Measurements from ENCODE around the gene AGPAT2.

The AGPAT2 gene

DNA sequence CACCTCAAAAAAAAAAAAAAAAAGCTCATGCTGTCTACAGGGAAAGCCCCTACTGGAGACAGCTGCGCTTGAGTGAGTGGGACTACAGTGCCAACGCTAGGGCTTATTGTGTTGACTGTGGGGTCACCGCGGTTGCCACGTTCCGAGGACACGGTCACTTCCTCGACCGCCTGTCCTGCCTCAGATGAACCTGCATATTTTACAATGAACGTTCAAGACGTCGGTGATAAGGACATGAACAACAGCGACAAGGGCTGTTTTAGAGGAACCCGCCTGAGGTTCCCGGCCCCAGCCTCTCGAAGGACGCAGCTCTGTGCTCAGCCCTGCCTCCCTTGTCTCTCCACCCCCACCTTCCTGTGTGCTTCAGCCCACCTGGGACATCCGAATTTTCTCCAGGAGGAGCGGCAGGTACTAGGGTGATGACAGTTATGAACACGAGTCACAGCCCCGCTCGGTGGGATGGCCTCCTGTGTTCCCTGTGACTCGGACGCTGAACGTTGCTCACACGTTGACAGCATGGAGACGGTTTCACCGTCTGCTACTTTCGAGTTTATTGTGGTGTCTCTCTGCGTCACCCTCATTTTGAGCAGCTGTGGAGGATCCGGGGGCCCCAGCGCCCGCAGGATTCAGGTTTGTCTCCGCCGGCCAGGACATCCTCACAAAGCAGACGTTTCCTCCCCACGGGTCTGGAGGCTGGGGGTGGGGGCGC lies 13.9 kb upstream of the AGPAT2 start:
- no peak for DNase-seq

DNA sequence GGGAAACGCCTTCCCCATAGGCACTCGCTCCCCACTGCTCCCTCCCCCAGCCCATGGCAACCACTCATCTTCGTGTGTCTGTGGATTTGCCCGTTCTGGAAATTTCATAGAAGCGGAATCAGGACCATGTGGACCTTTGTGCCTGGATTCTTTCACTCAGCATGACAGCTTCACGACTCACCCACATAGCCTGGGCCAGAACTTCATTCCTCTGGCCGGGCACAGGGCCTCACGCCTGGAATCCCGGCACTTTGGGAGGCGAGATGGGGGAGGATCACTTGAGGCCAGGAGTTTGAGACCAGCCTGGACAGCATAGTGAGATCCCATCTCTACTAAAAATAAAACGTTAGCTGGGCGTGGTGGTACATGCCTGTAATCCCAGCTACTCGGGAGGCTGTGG lies 13.0 kb upstream of the AGPAT2 start:
- no peak for DNase-seq

DNA sequence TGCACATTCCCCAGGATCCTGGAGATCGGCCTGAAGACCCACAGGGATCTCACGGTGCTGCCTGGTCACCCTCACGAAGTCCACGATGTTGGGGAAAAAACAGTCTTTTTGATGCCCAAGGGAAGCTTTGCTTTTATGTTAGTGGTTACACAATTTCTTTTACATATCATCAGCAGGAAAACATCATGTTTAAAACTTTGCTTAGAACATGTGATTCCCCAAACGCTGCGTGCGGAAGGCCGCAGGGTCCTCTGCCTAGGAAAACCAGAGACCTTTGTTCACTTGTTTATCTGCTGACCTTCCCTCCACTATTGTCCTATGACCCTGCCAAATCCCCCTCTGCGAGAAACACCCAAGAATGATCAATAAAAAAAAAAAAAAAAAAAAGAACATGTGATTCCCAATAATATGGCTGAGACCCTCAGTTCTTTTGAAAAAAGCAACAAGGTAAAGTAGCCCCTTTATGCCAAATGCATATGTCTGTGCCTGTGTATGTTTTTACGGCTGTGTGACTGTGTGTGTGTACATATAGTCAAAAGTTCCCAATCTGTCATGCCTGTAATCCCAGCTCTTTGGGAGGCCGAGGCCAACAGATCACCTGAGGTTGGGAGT lies 11.5 kb upstream of the AGPAT2 start:
- DNase-seq = no peak

DNA sequence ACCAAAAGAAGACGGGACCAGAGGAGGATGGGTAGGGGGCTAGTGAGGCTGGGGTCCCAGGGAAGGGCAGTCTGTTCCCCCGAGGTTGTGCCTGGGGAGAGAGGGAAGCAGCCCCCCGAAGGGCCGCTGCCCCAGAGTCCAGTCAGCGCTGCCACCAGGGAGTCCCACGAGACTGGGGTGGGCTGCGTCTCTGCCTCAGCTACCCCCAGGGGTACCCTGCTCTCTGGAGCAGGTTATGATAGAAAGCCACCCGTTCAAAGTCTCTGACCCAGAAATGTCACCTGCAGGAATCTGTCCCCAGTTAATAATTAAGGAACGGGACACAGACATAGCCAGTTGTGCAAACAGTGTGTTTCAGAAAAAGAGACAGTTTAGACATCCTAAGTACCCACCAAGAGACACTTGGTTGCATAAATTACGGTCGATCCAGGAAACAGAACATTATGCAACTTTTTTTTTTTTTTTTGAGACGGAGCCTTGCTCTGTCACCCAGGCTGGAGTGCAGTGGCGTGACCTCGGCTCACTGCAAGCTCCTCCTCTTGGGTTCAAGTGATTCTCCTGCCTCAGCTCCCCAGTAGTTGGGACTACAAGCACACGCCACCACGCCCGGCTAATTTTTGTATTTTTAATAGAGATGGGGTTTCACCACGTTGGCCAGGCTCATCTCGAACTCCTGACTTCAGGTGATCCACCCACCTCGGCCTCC lies 10.7 kb upstream of the AGPAT2 start:
- DNase-seq = no peak

DNA sequence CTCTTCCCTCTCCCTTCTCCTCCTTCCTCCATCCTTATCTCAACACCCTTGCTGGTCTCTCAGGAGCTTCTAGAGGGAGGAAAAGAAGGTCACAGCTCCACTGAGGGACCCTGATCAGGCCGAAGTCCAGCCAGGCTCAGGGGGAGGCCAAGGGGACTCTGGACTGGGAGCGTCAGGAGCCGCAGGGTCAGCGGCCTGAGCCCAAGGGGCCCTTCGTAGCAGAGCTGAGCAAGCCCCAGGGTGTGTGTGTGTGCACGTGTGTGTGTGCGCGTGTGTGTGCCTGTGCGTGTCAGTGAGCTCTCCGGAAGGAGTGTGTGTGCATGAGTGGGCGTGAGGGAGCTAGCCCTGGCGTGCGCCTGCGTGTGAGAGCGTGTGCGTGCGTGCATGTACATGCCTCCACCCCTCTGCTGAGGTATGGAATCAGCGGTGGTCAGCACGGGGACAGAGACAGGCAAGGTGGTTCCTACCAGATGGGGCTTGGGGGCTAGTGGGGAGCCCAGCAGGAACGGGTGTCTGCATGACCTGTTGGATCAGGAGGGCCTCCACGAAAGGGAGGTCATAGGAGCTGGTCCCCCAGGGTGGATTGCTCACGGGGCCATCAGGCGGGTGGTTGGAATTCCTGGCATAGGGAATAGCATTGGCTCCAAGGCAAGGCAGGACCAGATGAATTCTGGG lies 10.0 kb upstream of the AGPAT2 start:
- peak; percentile 69 for DNase-seq

DNA sequence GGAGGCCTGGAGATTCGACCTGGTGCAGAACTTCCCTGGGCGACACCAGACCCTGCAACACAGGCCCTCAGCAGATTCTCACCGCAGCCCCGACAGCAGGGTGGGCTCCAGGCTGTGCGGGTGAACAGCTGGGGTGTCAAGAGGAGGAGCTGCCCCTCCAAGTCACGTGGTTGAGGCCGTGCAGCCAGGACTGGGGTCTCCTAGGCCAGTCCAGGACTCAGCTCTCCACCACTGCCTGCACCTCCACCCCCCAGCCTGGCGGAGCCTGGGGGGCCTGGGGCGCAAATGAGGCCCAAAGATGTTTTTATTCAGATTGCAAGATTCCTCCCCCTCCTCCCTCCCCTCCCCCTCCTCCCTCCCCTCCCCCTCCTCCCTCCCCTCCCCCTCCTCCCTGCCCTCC lies 9.2 kb upstream of the AGPAT2 start:
- peak; percentile 61 for DNase-seq

DNA sequence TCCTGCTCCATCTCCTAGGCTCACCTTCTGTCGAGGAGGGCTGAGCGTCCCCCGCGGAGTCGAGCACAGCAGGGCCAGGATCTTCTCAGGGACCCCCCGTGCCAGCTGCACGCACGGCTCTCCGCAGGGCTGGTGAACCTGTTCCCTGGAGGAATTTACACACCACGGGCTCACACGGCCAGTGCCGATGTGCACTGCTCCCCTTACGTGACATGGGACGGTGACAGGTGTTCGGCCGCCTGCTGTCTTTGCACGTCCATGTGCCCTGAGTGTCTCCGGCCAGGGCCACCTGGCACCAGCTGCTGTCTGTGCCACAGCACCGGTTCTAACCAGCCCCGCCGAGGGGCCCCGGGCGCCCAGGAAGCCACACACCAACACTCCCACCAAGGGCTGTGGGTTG lies 8.7 kb upstream of the AGPAT2 start:
- peak; percentile 46 for DNase-seq

DNA sequence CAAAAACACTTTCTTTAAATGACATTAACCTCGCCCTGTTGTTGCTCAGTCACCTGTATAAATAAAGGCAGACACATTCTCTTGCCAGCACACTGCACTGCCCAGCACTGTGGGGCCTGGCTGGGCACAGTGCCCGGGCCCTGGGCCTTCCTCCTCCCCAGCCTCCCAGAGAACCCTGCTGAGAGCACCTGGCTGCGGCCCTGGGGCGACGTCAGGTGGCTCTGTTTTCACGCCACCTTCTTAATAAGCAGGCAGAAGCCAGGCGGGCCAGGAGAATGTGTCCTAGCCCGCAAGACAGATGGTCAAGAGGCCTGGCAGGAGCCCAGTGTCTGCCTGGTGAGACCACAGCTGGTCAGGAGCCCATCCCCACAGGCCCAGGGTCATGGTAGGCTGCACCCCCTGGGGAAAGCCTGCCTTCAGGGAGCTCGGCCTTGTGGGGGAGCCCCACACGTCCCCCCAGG lies 8.2 kb upstream of the AGPAT2 start:
- peak; percentile 37 for DNase-seq

DNA sequence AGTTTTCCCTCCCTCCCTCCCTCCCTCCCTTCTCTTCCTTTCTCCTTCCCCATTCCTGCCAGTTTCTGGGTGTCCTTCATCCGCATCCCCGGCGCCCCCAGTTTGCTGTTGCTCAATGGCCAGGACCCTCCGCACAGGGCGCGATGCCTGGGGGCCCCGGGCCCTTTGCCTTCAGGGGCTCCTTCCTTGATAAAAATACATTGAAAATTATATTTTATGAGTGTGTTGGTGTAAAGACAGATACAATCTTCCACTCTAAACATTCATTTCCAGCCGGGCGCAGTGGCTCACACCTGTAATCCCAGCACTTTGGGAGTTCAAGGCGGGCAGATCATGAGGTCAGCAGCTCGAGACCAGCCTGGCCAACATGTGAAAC lies 7.6 kb upstream of the AGPAT2 start:
- no peak for DNase-seq

DNA sequence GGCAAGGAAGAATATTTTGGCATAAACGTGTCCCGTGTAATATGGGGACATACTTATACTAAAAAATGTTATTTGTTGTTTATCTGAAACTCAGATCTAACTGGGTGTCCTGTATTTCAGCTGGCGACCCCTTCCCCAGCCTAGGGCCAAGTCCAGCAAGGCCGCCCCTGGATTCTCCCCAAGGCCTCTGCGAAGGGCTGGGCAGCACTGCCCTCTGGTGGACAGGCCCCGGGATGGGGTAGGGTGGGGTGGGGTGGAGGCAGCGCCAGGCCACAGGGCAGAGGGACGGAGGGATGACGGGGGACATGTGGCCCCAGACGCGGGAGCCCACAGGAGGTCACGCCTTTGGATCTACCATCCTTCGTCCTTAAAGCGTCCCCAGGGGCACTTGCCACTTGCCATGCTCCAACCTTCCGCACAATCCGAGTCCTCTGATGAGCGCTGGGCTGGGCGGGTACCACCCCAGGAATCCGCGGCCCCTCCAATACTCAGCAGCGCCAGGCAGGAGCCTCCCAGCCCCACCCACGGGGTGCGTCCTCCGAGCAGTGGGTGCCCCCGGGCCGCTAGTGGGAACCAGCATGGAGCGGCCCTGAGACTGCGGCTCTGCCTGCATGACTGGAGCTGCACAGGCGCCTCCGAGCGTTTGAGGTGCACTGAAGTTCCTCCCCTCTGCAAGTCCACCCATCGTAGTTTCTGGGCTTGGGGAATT lies 7.1 kb upstream of the AGPAT2 start:
- DNase-seq = peak; percentile 69

DNA sequence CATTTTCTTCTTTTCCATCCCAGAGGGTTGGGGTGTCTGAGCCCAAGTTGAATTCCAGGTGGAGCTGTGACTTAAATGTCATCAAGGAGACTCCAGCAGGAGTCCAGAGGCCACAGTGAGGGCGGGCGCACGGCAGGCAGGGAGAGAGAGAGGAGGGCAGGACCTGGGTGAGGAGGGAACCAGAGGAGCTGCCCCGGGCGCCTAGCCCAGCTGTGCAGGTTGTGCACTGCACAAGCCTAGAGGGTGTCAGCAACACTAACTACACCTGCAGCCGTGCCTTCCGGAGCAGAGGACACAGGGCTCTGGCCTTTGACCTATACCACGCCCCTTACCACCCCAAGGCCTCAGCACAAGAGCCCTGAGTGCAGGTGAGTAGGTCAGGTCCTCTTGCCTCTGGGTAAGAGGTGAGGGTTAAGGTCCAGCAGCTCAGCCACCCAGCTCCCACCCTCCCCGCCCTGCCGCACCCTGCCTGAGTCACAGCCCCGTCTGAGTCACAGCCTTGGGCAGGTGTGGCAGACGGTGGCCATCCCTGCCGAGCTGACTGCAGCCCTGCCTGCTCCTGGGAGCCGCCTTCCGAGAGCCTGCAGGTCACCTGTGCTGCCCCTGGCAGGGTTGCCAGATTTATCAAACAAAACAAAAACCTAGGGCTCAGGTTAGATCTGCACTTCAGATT lies 6.4 kb upstream of the AGPAT2 start:
- DNase-seq = no peak

DNA sequence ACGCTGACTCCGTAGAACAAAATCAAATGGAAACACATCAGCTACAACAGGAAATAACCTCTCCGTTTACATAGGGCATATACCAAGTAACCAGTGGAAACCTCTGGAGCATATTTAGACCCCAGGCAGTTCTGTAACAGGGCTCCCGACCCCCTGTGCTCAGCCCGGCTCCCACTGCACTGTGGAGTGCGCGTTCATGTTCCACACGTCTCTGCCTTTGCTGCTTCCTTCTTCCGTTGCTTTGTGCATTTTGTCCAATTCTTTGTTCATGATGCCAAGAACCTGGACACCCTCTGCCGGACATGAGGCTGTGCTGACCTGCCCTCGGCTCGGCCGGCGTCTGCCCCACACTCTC lies 5.9 kb upstream of the AGPAT2 start:
- DNase-seq = no peak

DNA sequence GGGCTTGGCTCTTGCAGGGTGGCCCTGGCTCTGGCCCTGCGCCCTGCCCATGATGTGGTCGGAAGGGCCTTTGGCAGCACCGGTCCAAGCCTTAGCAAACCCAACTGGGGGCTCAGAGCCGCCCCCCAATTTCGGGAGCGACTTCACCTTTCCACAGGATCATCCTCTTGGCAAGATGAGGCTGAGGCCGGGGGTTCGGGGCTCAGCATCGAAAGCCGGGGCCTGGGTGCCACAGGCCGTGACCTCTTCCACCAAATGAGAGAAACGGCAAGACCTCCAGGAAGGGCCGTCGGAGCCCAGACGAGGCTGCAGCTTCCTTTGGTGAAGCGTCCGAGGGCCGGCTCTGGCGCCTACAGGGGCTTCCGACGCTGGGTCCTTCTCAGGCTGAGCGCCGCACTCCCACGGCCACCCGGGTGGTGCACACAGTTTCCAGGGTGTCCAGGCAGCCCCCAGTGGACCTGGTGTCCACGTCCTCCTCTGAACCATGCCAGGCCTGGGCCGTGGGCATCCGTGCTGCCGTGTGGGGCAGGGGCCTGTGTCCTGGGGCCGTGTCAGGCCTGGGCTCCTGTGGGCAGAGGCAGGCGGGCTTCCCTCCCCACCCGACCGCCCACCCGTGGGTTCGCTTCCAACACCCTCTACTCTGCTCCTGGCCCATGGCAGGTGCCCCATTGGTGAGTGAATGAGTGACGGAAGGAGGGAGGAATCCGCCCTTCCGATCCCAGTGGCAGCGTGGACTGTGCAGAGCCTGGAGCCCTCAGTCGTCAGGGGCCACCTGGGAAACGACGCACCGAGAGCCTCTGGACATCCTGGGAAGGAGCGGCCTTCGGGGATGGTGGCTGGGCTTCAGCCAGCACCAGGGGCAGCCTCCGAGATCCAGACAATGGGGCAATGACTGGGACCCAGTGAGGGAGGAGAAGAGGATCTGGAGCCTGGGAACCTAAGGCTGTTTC lies 5.2 kb upstream of the AGPAT2 start:
- no peak for DNase-seq

DNA sequence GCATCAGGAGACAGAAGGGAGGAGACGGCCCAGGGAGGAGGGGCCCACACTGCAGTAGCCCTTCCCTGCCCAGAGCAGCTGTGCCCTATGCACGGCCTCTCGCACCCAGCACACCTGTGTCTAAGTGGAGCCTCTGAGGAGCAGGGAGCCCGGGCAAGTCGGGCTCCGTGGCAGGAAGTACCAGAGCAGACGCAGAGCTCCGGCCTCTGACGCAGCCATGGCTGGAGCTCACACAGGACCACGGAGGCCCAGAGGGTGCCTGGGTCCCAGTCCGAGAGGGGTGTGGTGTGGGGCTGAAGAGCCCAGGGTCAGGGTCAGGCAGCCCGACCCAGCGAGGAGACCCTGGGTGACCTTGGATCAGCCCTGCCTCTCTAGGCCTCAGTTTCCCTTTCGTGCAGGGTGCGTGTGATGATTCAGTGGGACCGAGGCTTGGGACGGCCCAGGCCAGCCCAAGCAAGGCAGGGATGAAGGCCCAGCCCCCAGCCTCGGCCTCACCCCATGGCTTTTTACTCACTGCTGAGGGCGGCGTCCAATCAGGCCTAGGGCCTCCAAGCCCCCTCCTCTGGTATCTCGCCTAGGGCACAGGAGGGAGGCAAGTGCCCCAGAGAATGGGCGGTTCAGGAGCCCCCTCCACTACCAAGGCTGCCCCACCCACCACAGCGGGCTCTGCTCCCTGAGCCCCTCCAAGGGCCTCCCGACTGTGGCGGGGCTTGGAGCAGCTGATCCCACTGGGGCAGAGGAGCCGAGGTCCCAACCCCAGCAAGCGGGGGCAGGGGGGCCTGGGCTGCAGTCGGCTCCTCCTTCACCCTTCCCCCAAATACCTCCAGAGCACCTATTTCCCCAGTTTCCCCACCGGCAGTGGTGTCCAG lies 4.3 kb upstream of the AGPAT2 start:
- peak; percentile 46 for DNase-seq

DNA sequence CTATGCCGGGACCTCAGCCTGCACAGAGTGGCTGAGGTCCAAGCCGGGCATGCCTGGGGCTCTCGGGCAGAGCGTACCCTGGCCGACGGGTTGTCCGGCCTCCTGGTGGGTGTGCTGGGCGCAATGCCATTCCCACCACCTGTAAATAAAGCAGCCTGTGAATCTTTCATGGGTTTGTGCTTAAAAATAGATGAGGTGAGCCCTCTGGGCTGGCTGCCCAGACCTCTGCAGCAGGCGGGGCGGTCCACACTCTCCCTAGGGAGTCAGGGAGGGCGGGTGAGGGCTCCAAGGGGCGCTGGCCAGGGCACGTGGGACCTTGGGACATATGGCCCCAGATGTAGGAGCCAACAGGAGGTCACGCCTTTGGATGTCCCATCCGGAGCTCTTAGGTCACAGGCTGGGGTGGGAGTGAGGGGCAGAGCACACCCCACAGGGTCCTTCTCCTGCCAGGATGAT lies 3.6 kb upstream of the AGPAT2 start:
- DNase-seq = no peak

DNA sequence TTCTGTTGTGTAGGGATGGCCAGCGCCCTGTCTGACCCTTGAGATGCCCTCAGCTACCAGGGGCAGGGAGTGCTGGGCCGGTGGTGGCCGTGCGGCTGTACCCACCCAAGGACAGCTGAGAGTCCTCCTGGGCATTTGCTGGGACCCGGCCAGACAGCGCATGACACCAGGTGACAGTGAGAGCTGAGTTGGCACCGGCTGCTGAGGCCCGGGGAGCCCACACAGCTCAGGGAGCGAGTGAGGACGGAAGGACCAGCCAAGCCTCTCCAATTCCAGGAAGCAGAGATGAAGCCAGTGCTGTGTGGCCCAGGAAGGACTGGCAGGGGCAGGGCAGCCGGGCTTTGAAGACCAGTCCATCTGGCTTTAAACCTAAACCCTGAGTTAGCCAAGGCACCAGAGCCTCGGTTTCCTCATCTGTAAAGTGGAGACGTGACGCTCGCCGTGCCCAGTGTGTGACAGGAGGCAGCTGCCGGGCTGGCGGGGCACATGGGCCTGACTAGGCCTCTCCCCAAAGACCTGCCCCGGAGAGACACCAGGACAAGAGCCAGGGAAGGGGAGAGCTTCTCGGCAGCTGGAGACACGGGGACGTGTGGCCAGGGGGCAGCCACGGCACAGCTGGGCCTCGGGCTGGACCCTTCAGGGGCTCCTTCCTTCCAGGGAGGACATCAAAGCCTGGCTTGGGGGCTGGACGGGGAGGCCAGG lies 3.0 kb upstream of the AGPAT2 start:
- no peak for DNase-seq

DNA sequence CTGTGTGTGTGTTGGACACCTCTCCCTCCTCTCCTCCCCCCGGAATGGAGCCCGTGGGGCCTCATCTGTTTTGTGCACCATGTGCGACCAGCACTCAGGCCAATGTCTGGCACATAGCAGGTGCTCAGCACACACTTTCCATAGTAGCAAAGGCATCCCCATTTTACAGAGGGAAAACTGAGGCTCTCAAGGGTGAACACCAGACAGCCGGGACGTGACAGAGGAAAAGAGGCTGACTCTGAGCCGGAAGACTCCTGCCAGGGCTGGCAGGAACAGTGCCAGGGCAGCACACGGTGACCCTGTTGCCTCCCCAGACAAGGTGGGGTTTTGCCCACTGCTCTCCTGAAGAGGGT lies 1.8 kb upstream of the AGPAT2 start:
- no peak for DNase-seq

DNA sequence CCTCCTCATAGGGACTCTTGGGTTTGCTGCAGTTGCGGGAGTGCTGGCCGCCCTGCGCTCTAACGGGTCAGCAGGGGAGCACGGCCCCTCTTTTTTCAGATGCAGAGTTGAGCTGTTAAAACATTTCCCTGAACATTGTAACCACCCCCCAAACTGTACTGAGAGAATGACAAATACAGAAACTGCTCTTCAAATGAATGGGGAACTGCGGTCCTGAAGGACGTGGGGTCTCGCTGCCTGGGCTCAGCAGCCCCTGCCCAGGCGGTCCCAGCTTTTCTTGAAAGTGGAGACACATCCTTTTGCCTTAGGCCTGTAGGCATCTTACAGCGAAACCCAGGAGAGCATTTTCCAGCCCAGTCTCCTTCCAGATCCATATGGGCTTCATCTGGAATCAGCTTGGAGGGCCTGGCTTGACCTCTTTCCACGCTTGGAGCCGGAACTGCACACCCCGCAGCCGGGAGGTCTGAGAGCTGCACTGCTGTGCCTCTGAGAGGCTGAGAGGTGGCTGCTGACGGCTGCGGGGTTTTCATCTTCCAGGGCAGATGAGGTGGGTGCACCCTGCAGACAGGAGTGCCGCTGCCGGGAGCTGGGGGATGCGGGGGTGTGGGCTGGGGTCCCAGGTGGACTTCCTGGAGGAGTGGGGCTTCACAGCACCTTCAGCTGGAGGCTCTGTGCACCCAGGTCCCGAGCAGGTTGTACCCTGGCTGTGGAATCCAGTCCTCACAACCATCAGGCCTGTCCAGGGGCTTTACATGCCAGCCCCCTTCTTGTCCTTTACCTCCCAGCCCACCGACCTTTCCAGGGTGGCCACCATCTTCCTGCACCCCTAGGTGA lies 1.2 kb upstream of the AGPAT2 start:
- peak; percentile 27 for DNase-seq
